GM18505 (cell line): ENCODE data around the gene PROM2.

Experiments used
- ATAC-seq: cut with Tn5 transposase; IDR thresholded peaks from one replicate; pipeline ENCODE4 v1.9.1; 2021; ENCODE audit not compliant: unreplicated experiment
- POLR2A ChIP-seq: IDR thresholded peaks from 4 replicates; pipeline ENCODE4 v1.6.1; 2011; ENCODE audit warnings: borderline replicate concordance; ENCODE audit not compliant: insufficient read depth, insufficient read length; ENCODE audit errors: extremely low read depth

Gene PROM2

DNA sequence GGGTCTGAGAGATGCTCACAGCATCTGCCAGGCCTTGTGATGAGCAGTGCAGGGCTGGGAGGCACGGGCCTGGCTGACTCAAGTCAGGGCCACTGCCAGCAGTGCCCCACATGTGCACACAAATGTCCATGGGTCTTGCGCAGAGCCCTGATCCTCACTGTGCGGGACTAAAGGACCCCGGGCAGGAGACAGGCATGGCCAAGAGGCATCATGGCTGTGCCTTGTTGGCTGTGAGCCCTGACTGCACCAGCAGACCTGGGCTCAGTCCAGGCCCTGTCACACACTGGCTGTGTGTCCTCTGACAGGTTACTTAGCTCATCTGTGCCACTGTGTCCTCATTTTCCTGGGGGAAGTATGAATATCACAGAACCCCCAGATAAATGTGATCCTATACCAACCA lies 26.9 kb downstream of the PROM2 start:
- ATAC-seq: no peak
- no peak for TF ChIP-seq POLR2A

DNA sequence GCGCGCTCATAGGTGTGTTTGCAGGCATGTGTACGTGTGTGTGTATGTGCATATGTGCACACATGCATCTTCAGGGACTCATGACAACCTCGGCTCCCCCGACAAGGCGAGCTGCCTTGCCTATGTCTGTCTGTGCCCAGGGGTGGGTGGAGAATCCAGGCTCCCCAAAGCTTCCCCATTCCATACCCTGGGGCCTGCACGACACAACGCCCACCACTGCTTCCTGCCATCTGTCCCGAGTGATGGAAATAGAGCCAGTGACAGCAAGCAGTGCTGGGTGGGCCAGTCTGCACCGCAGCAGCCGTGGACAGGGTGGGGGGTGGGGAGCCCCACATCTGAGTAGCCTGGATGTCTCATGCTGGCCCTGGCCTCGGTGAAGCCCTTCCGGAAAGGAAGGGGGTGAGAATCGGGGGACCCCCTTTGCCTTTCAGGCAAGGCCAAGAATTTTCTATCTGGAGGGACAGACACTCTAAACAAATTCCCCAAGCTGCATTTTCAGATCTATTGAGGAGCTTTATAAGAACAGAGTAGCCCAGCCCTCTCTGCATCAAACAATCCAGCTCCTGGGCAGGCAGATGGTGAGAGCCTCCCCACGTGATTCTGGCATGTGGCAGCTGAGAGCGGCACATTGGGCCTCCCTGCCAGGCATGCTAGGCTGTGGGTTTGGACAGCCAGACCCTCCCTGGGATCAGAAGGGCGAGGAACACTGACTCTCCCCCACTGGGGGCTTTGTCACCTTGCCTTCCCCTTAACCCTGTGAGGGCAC lies 27.8 kb downstream of the PROM2 start:
- TF ChIP-seq POLR2A: no peak
- no peak for ATAC-seq

DNA sequence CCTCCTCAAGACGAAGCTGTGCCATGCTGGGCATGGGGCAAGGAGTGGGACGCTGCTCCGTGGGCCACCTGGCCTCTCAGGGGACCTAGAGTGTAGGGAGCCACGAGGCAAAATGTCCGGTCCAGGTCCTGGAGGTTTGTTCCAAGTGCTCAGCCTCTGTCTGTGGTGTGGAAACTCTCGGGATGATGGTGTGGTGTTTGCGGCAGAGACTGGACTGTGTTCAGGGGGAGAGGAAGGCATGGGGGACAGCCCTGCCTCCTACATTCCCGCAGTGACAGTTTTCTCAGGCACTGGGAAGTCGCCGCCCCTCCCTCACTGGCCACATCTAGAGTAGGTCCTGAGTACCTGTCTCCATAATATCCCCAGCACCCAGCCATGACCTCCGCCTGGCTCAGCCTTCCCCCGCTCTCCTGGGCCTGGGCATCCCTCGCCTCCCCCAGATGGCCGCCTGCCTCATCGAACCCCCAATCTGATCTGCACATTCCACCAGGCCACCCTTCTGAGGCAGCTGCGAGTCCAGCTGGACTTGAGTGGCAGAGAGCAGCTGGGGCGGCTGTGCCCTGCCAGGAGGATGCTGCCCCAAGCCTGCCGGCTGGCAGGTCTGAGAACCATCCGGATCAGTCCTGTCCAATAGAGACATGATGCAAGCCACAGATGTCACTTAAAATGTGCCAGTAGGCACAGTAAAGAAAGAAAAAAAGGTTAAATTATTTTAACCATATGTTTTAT lies 29.1 kb downstream of the PROM2 start:
- ATAC-seq: no peak
- TF ChIP-seq POLR2A: no peak

DNA sequence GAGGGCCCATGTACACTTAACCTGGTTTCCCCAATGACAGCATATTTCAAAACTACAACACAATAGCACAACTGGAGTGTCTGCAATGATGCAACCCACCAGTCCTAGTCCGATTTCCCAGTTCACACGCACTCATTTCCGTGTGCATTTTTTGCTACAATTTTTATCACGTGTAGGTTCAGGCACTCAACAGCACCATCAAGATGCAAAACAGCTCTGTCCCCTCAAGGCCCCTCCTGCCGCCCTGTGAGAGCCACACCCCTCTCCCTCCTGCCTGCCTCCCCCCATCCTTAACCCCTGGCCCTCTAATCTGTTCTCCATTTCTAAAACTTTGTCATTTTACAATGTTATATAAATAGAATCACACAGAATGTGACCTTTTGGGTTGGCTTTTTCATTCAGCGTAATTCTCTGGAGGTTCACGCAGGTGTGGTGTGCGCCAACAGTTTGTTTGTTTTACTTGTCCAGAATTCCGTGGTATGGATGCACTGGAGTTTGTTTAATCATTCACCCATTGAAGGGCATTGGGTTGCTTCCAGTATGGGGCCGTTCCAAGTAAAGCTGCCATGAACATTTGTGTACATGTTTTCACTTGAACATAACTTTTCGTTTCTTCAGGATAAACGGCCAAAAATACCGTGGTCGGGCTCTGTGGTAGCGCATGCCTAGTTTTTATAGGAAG lies 31.3 kb downstream of the PROM2 start:
- no peak for ATAC-seq
- no peak for TF ChIP-seq POLR2A

DNA sequence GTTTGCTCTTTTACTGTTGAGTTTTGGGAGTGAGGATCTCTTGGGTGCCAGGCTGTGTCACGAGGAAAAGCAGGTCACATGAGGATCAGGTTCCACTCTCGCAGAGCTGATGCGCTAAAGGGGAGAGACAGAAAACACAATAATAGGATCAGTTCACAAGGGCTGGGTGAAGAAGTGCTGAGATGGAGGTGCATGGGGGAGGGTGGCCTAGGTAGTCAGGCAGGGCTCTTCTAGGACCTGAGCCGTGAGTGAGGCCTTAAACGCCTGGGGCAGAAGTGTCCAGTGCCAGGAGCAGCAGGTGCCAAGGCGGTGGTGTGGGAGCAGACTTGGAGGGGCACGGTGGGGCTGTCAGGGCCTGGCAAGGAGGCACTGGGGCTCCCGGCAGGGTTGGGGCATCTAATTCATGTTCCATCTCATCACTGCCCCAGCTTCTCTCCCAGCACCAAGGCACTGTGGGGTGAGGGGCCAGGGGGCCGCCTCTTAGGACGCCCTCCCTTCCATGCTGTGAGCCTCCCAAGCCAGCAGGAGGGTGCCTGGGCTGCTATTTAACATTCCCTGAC lies 32.2 kb downstream of the PROM2 start:
- no peak for ATAC-seq
- no peak for TF ChIP-seq POLR2A

DNA sequence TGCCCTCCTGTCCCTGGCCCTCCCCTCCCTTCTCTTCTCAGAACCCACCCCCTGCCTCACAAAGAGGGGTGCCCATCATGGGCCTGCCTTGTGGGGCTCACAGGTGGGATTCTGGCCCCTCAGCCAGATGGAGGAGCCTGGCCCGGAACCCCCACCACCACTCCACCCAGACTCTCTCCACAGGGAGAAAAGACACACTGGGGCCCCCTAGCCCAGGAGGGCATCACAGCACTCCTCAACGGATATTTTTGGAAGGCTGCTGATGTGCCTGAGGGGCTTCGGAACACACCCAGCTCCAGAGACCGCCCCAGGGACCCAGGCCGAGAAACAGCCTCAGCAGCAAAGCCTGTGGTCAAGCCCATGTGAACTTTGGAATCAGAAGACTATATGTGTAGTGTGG lies 32.8 kb downstream of the PROM2 start:
- no peak for TF ChIP-seq POLR2A
- no peak for ATAC-seq

DNA sequence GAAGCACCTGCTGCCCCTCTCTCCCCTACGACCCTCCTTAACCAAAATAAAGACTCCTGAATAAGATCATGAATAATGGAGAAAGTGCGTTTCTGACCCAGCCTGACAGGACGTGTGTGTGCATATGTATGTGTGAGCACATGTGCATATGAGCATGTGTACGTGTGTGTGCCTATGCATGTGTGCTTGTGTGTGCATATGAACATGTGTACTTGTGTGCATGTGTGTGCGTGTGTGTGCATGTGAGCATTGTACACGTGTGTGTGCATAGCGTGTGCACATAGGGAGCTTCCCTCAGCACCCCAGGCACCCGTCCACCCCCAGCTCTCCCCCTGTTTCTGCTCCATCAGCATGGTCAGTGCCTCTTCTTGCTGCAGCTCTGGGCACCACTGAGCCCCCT lies 33.6 kb downstream of the PROM2 start:
- TF ChIP-seq POLR2A: no peak
- no peak for ATAC-seq

DNA sequence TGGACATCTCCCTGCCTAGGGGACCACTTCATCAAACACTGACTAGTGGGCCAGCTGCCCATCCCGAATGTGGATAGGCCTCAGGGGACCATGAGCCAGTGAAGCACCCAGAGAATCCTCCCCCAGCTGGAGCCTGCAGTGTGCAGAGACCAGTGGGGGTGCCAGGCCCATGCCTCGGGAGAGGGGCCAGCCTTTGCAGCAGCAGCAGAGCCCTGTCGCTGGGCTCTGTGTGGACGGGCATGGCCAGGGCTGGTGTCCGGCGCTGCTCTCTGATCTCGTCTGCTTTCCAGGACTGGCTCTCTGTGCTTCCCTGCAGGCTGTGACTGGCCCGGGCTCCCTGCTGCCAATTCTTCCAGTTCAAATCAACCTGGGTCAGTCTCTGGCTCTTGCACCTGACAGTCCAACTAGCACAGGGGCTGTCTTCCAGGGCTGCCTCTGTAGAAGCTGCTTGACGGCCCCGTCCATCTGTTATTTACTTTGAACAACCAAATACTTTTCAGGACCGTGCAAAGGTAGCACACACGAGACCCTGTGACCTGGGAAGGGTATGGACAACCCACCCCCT lies 34.3 kb downstream of the PROM2 start:
- TF ChIP-seq POLR2A: no peak
- no peak for ATAC-seq

DNA sequence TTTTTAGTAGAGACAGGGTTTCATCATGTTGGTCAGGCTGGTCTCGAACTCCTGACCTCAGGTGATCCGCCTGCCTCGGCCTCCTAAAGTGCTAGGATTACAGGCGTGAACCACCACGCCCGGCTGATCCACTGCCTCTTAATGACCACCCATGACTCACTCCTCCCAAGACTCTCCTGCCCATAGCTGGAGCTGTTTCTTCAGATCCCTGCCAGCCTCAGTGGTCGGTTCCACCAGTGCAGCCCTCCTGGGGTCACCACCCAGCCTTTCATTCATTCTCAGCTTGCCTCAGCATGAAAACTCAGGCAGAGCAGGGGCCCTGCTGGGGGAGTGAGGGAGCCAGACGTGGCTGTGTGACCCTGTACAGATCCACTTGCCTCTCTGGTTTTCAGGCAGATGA lies 35.4 kb downstream of the PROM2 start:
- no peak for ATAC-seq
- no peak for TF ChIP-seq POLR2A

DNA sequence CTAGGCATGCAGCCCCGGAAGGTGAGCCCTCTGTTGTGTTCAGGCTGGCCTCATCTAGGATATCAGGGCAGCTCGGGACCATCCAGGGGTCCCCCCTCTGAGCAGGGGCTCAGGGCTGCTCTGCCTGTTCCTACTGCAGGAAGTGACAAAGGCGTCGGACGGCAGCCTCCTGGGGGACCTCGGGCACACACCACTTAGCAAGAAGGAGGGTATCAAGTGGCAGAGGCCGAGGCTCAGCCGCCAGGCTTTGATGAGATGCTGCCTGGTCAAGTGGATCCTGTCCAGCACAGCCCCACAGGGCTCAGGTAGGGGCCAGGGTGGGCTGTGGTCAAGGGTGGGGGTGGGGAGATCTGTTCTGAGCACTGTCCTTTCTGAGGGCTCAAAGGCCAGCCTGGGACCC lies 36.0 kb downstream of the PROM2 start:
- ATAC-seq: no peak
- no peak for TF ChIP-seq POLR2A

DNA sequence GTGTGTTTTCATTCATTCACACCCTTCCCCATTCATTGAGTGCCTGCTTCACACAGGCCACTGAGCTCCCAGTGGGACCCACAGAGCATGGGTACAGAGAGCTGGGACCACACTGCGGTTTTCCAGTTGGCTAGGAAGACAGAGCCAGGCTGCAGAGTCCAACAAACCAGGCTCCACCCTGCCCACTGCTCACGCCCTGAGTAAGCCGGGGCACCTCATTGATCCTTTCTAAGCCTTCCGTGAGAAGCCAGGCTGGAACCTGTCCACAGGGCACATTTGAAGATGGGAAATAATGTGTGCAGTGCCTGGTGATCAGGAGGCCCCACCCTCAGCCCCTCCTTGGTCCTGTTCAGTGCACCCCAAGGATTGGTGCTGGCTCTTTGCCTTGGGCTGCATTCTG lies 36.4 kb downstream of the PROM2 start:
- ATAC-seq: no peak

DNA sequence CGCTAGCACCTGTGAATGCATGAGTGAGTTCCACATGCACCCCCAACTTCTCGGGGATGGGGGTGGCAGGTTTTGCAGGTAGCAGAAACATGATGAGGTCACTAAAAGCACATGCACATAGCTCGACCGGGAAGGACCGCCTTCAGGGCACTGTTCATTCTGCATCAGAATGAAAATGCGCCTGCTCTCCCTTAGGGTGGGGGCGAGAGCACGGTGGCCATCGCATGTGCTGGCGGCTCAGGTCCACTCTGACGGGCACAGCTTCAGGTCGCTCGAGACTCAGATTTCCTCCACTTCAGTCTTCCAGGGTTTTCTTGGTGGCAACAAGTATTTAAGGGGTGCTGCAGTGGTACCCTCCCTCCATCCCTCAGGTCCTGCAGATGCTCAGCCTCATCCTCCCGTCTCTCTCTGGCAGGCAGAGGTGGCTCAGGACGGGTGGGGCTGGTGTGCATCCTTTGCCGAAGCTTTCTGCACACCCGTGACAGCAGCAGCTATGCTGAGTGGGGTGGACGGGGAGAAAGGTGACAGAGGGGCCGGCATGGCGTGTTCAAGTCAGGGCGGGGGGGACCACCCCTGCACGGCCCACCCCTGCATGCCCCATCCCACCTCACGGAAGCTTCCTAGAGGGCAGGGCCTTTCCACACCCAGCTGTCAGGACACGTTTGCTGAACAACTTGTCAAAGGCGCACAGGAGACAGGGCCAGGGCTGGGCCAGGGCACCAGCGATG lies 37.7 kb downstream of the PROM2 start:
- TF ChIP-seq POLR2A: no peak
- ATAC-seq: no peak

More for the DNA sequence above, 36.4 kb downstream of the PROM2 start:
- TF ChIP-seq POLR2A: no peak
